Smooth muscle cell of the pulmonary artery (primary cell): ENCODE results near the gene ARMC2. TPM values are rescaled to one million over a fixed set of nuclear protein-coding genes. Genes with fewer than 3 reads are reported as not detected.

Experiments
- total RNA-seq: library from RNA; depleted of rRNA; stranded (reverse); fragments of >200 nt; gene quantifications from 2 replicates; pipeline ENCODE4 v1.2.3, GENCODE V29; 2014

The ARMC2 gene
- total RNA-seq = 2.5 and 2.9 TPM in 2 replicates

GRCh38 chr6:108848116-108848868 lies at the start of gene ARMC2:
TSS of gene ARMC2 (plus strand) at chr6:108848422. CDS start at chr6:108854268, 5,846 bp downstream.

Other genes with a start within 250 kb of the ARMC2 start
- 27.7 and 30.7 TPM in 2 replicates for gene SESN1, start 246.4 kb downstream of the ARMC2 start, total RNA-seq
- 19.5 and 20.9 TPM in 2 replicates for gene CEP57L1, start 247.1 kb downstream of the ARMC2 start, total RNA-seq